ENCODE results near the gene ARRDC2.

DNA sequence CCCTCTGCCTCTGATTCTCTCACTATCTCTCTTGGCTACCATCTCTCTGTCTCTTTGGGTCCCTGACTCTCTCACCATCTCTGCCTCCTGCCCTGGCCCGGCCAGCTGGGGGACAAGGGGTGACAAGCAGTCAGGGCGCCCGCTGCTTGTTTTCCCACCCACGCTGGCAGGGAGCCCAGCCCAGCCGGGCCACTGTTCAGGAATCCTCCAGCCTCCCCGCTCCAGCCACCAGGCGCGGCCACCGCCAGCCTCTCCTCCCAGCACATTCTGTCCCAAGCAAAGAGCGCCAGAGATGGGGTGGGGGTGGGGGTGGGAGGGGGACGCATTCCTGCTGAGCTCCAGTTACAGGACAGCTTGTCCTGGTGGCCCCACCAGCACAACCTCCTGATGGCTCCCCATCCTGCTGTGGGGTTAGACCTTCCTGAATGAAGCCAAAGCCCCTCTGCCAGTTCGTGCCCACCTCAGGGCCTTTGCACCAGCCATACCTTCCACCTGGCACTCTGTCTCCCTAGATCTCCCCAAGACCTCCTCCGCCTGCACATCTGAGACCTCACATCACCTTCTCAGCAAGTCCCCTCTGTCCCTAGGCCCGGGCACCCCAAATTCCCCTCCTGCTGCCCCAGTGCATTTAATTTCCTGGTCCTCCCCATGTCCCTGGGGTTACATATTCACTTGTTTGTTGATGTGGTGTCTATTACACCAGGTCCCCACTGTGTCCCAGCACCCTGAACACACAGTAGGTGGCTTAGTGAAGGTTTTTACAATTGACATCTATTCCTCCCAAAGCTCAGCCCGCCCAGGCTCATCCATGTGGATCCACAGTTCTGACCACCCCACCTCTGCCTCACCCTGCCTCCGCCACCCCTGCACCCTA, 12.5 kb downstream of the ARRDC2 start:
- TF ChIP-seq, protein P1, sequence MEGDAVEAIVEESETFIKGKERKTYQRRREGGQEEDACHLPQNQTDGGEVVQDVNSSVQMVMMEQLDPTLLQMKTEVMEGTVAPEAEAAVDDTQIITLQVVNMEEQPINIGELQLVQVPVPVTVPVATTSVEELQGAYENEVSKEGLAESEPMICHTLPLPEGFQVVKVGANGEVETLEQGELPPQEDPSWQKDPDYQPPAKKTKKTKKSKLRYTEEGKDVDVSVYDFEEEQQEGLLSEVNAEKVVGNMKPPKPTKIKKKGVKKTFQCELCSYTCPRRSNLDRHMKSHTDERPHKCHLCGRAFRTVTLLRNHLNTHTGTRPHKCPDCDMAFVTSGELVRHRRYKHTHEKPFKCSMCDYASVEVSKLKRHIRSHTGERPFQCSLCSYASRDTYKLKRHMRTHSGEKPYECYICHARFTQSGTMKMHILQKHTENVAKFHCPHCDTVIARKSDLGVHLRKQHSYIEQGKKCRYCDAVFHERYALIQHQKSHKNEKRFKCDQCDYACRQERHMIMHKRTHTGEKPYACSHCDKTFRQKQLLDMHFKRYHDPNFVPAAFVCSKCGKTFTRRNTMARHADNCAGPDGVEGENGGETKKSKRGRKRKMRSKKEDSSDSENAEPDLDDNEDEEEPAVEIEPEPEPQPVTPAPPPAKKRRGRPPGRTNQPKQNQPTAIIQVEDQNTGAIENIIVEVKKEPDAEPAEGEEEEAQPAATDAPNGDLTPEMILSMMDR (IDR thresholded peaks at IDR 0.05) = peak in 1 of 2 donors; percentile 33
- no peak for TF ChIP-seq POLR2A (IDR thresholded peaks at IDR 0.05)
